Epithelial cell of proximal tubule (primary cell): ENCODE data around the gene KCNJ18. TPM values are rescaled to one million over a fixed set of nuclear protein-coding genes. Genes with fewer than 3 reads are reported as not detected.
"Not testable (repeated sequence)": the region's sequence is repeated elsewhere in the genome, so short reads cannot be mapped to it uniquely, and the experiment has no call there.

Source experiments
- DNase-seq: peaks from one replicate; pipeline ENCODE4 v3.0.0-alpha.2; 2011; ENCODE audit warnings: low read depth
- H3K4me3 ChIP-seq: 2 replicates; pipeline ENCODE4 v1.5.1; 2011; ENCODE audit warnings: low read depth, mild to moderate bottlenecking, low read length
- total RNA-seq: library from RNA; depleted of rRNA; stranded (reverse); fragments of >200 nt; gene quantifications from 2 replicates; pipeline ENCODE4 v1.2.3, GENCODE V29; 2015
- TF ChIP-seq, protein P1 (sequence below): conservative IDR thresholded peaks from 2 replicates; pipeline ENCODE4 v1.5.1; 2012; ENCODE audit warnings: low read depth, mild to moderate bottlenecking, low read length

The KCNJ18 gene
- total RNA-seq, 1 donor from 2014 or later: not detected

DNA sequence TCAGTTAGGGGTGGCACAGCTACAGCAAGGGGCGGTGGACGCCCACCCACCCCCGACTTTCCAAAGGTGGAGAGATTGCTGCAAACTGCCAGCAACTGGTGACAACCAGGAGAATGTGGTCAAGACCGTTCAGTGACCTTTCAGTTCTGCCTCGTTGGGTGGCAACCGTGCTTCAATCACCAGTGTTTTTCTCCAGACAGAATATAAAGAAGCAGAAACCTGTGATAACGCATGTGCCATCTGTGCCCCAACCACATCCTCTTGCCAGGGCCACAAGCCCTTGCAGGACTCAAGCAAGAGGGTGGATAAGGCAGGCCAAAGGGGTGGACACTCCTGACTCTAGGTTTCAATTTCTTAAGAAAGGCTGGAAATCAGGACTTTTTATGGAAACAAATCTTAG, 47.2 kb downstream of the KCNJ18 start:
- not testable (repeated sequence) for H3K4me3 ChIP-seq, DNase-seq

DNA sequence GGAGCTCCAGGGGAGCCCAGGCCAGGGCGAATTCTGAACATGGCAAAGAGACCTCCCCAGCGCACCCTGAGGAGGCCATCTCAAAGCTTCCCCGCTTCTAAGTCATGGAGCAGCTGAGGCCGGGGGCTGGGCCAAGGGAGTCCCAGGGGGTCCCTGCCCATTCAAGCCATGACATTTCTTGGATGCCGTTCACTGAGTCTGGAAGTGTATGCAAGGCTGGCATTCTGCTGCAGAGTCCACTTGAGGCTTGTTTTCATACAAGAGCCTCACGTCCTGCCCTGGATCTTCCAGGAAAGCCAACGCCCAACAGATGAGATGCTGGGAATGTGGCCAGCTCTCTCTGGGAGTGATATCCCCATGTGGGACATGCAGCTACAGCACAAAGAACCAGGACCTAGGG, 48.5 kb downstream of the KCNJ18 start:
- not testable (repeated sequence) for H3K4me3 ChIP-seq, DNase-seq

DNA sequence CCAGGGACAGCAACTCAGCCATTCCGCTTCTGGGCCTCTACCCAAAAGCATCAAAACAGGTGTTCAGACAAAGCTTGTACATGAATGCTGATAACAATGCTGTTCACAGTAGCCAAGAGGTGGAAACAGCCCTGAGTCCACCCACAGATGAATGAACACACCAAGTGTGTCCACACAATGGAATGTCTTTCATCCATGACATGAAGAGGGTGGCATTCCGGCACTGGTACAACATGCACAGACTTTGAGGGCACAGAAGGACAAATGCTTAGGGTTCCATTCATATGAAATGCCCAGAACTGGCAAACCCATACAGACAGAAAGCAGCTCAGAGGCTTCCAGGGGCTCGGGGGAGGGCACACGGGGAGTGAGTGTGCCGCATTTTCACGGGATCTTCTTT, 49.2 kb downstream of the KCNJ18 start:
- DNase-seq, H3K4me3 ChIP-seq: not testable (repeated sequence)

DNA sequence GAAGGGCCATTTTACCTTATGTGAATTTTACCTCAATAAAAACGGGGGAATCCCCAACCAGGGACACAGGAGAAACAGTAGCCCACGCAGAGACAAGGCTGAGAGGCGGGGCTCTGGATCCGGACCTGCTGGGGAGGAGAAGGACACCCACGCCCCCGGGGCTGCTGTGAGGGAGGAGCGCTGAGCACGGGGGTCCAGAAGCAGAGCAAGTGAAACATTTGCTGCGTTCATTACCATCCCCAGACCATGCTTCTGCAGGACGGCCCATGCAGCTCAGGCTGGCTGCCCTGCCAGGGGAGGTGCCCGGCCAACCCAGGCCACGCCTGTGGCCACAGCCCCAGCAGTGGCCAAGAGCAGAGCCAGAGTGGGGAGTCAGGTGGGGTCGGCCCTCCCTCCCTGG, 50.0 kb downstream of the KCNJ18 start:
- DNase-seq: no peak
- H3K4me3 ChIP-seq: no peak overlapping the region
- TF ChIP-seq, protein P1, sequence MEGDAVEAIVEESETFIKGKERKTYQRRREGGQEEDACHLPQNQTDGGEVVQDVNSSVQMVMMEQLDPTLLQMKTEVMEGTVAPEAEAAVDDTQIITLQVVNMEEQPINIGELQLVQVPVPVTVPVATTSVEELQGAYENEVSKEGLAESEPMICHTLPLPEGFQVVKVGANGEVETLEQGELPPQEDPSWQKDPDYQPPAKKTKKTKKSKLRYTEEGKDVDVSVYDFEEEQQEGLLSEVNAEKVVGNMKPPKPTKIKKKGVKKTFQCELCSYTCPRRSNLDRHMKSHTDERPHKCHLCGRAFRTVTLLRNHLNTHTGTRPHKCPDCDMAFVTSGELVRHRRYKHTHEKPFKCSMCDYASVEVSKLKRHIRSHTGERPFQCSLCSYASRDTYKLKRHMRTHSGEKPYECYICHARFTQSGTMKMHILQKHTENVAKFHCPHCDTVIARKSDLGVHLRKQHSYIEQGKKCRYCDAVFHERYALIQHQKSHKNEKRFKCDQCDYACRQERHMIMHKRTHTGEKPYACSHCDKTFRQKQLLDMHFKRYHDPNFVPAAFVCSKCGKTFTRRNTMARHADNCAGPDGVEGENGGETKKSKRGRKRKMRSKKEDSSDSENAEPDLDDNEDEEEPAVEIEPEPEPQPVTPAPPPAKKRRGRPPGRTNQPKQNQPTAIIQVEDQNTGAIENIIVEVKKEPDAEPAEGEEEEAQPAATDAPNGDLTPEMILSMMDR: no peak

DNA sequence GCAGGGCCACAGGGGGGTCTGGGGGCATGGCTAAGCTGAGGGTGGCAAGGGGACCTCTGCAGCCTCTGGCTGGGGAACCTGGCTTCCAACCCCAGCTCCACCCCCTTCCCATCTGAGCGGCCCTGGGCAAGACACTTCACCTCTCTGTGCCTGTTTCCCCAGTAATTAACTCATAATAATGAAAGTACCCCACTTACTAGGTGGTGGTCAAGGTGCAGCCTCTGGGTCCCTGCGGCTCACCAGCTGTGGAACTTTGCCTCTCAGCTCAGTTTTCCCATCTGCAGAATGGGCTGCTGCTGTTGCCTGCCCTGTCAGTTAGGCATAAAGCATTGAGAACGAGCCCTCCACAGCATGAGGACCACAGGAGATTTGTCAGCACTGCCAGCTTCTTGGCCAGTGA, 51.8 kb downstream of the KCNJ18 start:
- not testable (repeated sequence) for DNase-seq, H3K4me3 ChIP-seq

DNA sequence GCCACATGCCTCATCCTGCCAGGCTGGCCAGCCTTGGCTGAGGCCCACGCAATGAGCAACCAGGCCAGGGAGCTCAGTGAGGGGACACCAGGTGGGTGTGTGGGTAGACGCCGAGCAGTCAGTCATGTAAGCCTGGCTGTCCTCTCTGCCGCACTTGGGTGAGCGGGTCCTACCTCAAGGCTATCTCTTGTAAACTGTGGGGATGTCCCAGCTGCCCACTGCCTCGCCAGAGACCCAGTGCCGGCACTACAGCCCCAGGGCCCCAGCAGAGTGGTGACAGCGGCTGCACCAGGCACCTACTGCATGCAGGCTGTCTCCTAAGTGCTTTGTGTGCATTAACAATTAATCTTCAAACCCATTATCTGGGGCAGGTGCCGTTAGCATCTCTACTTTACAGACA, 52.3 kb downstream of the KCNJ18 start:
- DNase-seq, H3K4me3 ChIP-seq: not testable (repeated sequence)

DNA sequence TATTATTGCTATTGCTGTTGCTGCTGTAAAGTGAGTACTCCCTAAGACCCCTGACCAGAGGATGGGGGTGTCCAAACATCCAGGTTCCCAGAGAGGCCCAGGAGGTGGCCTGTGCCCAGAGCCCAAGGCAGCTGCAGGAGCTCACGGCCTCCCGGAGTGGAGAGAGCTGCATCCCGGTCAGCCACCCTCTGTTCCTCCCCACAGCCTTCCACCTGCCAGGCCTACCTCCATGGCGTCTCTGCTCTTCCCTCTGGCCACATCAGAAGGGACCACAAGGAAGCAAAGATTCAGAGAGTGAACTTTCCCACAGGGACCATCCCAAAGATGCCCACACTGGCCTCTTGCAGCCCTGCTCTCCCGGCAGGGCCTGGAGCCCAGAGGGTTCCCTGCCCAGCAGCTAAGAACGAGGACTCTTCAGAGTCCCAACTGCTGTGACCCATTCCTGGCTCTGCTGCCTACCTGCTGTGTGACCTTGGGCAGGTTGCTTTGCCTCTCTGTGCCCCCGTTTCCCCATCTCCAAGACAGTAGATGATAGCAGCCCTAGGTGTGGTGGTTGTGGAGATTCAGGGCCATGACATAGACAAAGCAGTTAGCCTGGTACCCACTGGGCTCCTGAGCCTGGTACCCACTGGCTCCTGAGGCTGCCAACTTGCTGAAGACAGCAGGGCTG, 53.2 kb downstream of the KCNJ18 start:
- DNase-seq, H3K4me3 ChIP-seq: not testable (repeated sequence)

DNA sequence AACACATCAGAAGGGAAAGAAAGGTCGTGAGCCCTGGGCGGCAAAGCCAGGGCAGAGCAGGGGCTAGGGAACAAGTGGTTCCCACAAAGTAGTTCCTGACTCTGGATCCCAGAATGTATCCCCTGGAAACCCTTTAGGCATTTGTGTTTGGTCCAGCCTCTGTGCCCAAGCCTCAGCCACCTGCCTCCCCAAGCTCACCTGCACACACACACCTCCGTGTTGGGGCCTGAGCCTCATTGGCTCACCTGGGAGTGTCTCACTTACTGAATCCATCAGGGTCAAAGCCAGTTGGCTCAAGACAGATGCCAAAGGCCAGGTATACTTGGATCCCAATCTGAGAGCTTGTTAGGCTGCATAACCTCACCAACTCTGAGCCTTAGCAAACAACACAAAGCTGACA, 54.1 kb downstream of the KCNJ18 start:
- not testable (repeated sequence) for H3K4me3 ChIP-seq, DNase-seq

DNA sequence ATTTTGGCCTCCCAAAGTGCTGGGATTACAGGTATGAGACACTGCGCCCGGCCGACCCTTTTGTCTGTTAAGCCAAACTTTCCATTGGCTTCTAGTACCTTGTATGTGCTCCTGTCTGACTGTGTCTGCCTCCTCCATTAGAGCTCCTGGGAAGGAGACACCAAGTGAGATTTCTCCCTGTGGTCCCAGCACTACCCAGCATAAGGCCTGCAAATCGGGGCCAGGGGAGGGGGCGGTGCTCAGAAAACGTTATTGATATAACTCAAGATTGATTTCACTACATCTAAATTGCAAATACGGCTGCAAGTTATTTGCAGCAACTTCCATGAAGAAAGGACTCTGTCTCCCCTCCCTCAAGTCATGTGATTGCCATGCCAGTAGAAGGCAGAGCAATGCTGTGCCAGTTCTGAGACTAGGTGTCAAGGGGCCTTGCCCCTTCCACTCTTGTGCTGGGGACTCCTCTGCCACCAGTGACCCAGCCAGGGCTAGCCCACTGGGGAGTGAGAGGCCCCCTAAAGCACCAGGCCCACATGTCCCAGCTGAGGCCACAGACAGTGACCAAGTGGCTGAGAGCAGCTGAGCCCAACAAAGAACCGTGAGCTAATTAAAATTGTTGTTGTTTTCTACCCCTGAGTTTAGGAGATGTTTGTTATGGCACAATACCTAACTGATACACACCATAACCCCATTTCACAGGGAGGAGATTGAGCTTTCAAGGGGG, 55.0 kb downstream of the KCNJ18 start:
- not testable (repeated sequence) for DNase-seq, H3K4me3 ChIP-seq

DNA sequence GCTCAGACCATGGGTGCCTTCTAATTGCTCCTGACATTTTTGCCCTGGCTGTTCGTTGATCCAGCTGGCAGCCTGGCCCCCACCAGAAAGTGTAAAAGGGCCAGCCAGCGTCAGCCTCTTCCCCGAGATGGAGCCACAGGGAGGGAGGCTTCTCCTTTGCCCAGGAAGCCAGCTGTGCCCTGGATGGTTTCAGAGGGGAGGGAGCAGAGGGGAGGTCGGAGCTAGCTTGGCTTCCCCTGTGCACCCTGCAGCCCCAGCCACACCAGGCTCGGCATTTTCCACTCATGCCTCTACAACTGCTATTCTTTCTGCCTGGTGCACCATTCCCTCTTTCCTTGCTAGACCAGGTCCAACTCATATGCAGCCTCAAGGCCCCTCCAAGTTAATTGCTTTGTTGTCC, 56.4 kb downstream of the KCNJ18 start:
- H3K4me3 ChIP-seq: not testable (repeated sequence)

DNA sequence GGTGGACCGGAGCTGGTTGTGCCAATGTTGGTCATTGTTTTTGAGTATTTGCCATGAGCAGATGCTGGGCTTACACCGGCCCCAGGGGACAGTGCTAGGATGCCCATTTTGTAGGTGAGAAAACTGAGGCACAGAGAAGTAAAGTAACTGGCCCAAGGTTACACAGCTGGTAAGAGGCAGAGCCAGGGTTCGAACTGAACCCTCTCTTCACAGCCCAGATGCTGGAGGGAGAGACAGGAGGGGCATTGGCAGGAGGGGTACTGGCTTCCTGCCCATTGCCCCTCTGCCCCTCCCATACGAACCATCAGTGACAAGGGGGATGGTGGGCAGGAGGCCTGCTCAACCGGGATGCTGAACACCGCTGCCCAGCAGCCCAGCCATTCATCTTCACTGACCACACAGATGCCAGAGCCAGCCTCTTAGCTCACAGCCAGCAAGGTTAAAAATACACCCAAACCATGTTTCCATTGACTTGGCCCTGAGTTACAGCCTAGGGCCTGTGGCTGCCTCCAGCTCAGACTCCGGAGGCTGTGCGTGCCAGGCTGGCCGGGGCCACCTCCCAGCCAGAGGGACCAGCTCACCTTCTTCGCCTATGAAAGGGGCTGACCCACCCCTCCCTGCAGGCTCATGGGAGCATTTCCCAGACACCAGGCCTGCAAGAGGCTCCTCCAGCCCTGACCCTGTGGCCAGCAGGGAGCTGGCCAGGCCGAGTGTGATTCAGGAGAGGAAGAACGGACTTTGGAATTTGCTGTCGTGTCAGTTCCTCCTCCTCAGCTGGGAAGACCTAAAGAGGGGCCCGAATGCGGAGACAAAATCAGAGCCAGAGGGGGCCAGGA, 57.6 kb downstream of the KCNJ18 start:
- H3K4me3 ChIP-seq, DNase-seq: not testable (repeated sequence)

More for the DNA sequence above, 56.4 kb downstream of the KCNJ18 start:
- DNase-seq: not testable (repeated sequence)

DNA sequence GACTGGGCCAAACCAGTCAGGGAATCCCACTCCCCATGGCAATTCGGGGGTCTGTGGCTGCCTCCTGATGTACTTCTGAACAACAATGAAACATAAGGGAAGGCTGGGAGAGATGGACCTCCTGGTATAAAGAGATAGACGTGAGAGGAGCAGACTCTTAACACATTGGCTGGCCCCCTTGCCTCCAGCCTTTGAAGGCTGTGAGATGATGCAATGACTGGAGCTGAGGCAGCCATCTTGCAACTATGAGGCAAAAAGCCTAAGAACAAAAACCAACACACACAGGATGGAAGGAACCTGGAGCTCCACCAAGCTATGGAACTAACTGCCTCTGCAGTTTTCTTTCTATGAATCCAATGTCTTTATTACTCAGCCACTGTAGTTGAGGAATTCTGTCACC, 58.8 kb downstream of the KCNJ18 start:
- H3K4me3 ChIP-seq, DNase-seq: not testable (repeated sequence)
